K562 (cell line): ENCODE measurements around the gene NIPA2. TPM values are rescaled to one million over a fixed set of nuclear protein-coding genes. Genes with fewer than 3 reads are reported as not detected.

Experiments used
- ATAC-seq: fragments of 200-7000 bp; cut with Tn5 transposase; 3 replicates; pipeline ENCODE4 v1.9.1; 2020; ENCODE audit warnings: moderate library complexity
- BruUV-seq: library from RNA; stranded (reverse); fragments of 400-500 nt; replicated peaks from 2 replicates; lab custom pipeline; 2021; lab: Mats Ljungman, UMichigan
- CTCF ChIA-PET: fragments of 300-600 bp; formaldehyde crosslinking; extraction: SDS; loops from one replicate; lab custom pipeline; 2021; ENCODE audit warnings: low intra/inter-chr PET ratio; lab: Yijun Ruan, JAX
- POLR2A ChIA-PET: fragments of 300-600, 350-650 bp; sonication (Branson Sonifier 250); formaldehyde crosslinking; extraction: SDS; loops from one replicate; lab custom pipeline; 2021; ENCODE audit warnings: antibody characterized with exemption, inconsistent platforms; lab: Yijun Ruan, JAX
- DNase-seq, 4 experiments: peaks; one replicate each; pipeline versions ENCODE4 v3.0.0 to v3.0.0-alpha.2; 2011 to 2018; ENCODE audit warnings: low spot score in 3 of 4, mixed read lengths in 3 of 4; ENCODE audit errors: extremely low read depth in 1 of 4
- FAIRE-seq: peaks from 2 replicates; lab custom pipeline; 2011; peaks lifted over from hg19 to GRCh38; lab: Jason Lieb, UNC
- H2AFZ ChIP-seq: 2 replicates; pipeline ENCODE4 v1.6.0; 2011; ENCODE audit warnings: low read depth, low read length, control low read depth, inconsistent platforms
- H3K27ac ChIP-seq: fragments of 200-600 bp; 3 replicates; pipeline ENCODE4 v1.8.0; 2011; ENCODE audit warnings: low read depth, mild to moderate bottlenecking, control low read depth, inconsistent platforms, low read length, moderate library complexity, mixed read lengths; ENCODE audit errors: extremely low read depth
- H3K27me3 ChIP-seq, 2 experiments: fragments of 300-600 bp in 1 of 2; 2 replicates in 1 of 2; 3 replicates in 1 of 2; pipeline versions ENCODE4 v1.6.0 to v1.8.0; 2011; ENCODE audit warnings: inconsistent platforms in 2 of 2, low read length in 2 of 2, mild to moderate bottlenecking in 1 of 2, mixed read lengths in 1 of 2, moderate library complexity in 1 of 2; ENCODE audit not compliant: control insufficient read depth in 2 of 2, insufficient read depth in 2 of 2
- H3K36me3 ChIP-seq: fragments of 300-600 bp; 3 replicates; pipeline ENCODE4 v1.8.0; 2011; ENCODE audit warnings: mild to moderate bottlenecking, low read length, inconsistent platforms; ENCODE audit not compliant: control insufficient read depth, insufficient read depth
- H3K4me1 ChIP-seq, 2 experiments: fragments of 200-600 bp in 1 of 2; replicated peaks in 1 of 2; 2 replicates in 1 of 2; 3 replicates in 1 of 2; pipeline versions ENCODE4 v1.5.1 to v1.8.0; 2011; ENCODE audit warnings: inconsistent platforms in 2 of 2, low read length in 2 of 2, mild to moderate bottlenecking in 1 of 2, mixed read lengths in 1 of 2, moderate library complexity in 1 of 2; ENCODE audit not compliant: control insufficient read depth in 2 of 2, insufficient read depth in 2 of 2
- H3K4me2 ChIP-seq: 2 replicates; pipeline ENCODE4 v1.6.1; 2011; ENCODE audit warnings: low read length, control low read depth, inconsistent platforms, mixed read lengths; ENCODE audit not compliant: insufficient read depth
- H3K4me3 ChIP-seq: fragments of 200-600 bp; sonication (generic), shearing (Covaris generic); 2 replicates; pipeline ENCODE4 v1.5.1; 2016; ENCODE audit warnings: control low read depth, inconsistent platforms
- H3K79me2 ChIP-seq: fragments of 200-600 bp; 3 replicates; pipeline ENCODE4 v1.8.0; 2011; ENCODE audit warnings: low read length, inconsistent platforms; ENCODE audit not compliant: control insufficient read depth, insufficient read depth
- H3K9ac ChIP-seq, 2 experiments: 2 replicates each; pipeline versions ENCODE4 v1.6.0 to v1.6.1; 2011; ENCODE audit warnings: low read depth in 2 of 2, low read length in 2 of 2, control low read depth in 1 of 2, inconsistent platforms in 1 of 2, mild to moderate bottlenecking in 1 of 2, mixed read lengths in 1 of 2; ENCODE audit not compliant: insufficient read depth in 1 of 2
- H3K9me1 ChIP-seq: one replicate; pipeline ENCODE4 v1.6.0; 2011; ENCODE audit warnings: inconsistent platforms, mild to moderate bottlenecking, low read length, moderate library complexity; ENCODE audit not compliant: control insufficient read depth, insufficient read depth
- H3K9me3 ChIP-seq: replicated peaks from 2 replicates; pipeline ENCODE4 v1.5.1; 2011; ENCODE audit warnings: low read depth, low read length, inconsistent platforms; ENCODE audit not compliant: control insufficient read depth, insufficient read depth
- H4K20me1 ChIP-seq: replicated peaks from 2 replicates; pipeline ENCODE4 v1.6.1; 2011; ENCODE audit warnings: low read length, inconsistent platforms, mixed read lengths; ENCODE audit not compliant: control insufficient read depth, insufficient read depth
- ARID2 ChIP-seq: fragments of 450-650 bp; IDR thresholded peaks from 2 replicates; pipeline ENCODE4 v1.6.1; 2017; ENCODE audit warnings: antibody characterized with exemption, mild to moderate bottlenecking
- EP300 ChIP-seq: IDR thresholded peaks from 2 replicates; pipeline ENCODE4 v1.6.1; 2012; ENCODE audit warnings: low read length, improper control_type of control experiment
- KLF10 ChIP-seq: fragments of 250-450 bp; sonication (Bioruptor Pico); IDR thresholded peaks from 2 replicates; pipeline ENCODE4 v1.6.1; 2021; ENCODE audit warnings: matching md5 sums
- NCOA4 ChIP-seq: fragments of 450-650 bp; IDR thresholded peaks from 2 replicates; pipeline ENCODE4 v1.6.1; 2018; ENCODE audit warnings: mild to moderate bottlenecking; ENCODE audit not compliant: partially characterized antibody
- TAF15 ChIP-seq: fragments of 200-400 bp; formaldehyde crosslinking; IDR thresholded peaks from 2 replicates; pipeline ENCODE4 v1.6.1; 2017; ENCODE audit warnings: mild to moderate bottlenecking, low read depth, low read length, moderate library complexity
- TFE3 ChIP-seq: fragments of 450-650 bp; formaldehyde crosslinking; IDR thresholded peaks from 2 replicates; pipeline ENCODE4 v1.4.0; 2020; ENCODE audit warnings: mild to moderate bottlenecking, mixed read lengths
- ZNF282 ChIP-seq: sonication (generic); formaldehyde crosslinking; IDR thresholded peaks from 2 replicates; pipeline ENCODE4 v1.8.1; 2023; ENCODE audit warnings: missing genetic modification reagents
- ZNF79 ChIP-seq: fragments of 250-450 bp; sonication (Bioruptor Pico); IDR thresholded peaks from 2 replicates; pipeline ENCODE4 v1.4.0; 2020; ENCODE audit warnings: low read depth, mild to moderate bottlenecking, moderate library complexity
- WGBS: fragments of 100-300 bp; shearing (Covaris generic); methylation state at CpG from one replicate; pipeline ENCODE4 v1.1.6; 2016; ENCODE audit warnings: low coverage, mixed read lengths; ENCODE audit not compliant: insufficient coverage; ENCODE audit errors: missing lambda C conversion rate; 5-methylcytosine and 5-hydroxymethylcytosine counted together
- in situ Hi-C: fragments of 300-500 bp; cut with MboI; formaldehyde crosslinking; loops from 4 replicates; pipeline ENCODE4 v1.15.0; 2018; ENCODE audit warnings: inconsistent platforms, mixed read lengths
- intact Hi-C: fragments of 100-400 bp; cut with micrococcal nuclease; formaldehyde crosslinking; loops from 2 replicates; pipeline ENCODE4 v1.14.2; 2022
- polyA plus RNA-seq, 8 experiments: library from polyadenylated mRNA; depleted of rRNA in 4 of 8; stranded (reverse) in 5 of 8; unstranded in 3 of 8; fragments of >200 nt; fragmentation: Nextera tagmentation in 2 of 8; fragmentation: Illumina TruSeq in 1 of 8; extraction: Ambion mirVana in 2 of 8; extraction: Trizol in 1 of 8; gene quantifications; 2 replicates each; pipeline versions ENCODE4 v1.2.1 to v1.2.3, GENCODE V29; 2011 to 2014; ENCODE audit warnings: inconsistent platforms in 1 of 8, missing spikeins in 1 of 8
- total RNA-seq, 7 experiments: library from RNA; depleted of rRNA in 6 of 7; stranded (reverse); fragments of >200 nt in 6 of 7; fragmentation: Illumina TruSeq in 2 of 7; extraction: Trizol in 2 of 7; gene quantifications; 2 replicates each; pipeline versions ENCODE4 v1.2.1 to v1.2.3, GENCODE V29; 2011 to 2021; ENCODE audit warnings: low replicate concordance in 1 of 7
- TF ChIP-seq, protein P1 (sequence below): fragments of 250-450 bp; sonication (Bioruptor Pico); IDR thresholded peaks from 2 replicates; pipeline ENCODE4 v1.4.0; 2020

The NIPA2 gene
- total and polyA plus RNA-seq, 9 of the 15 experiments (the other 6 are each of a cell fraction or from before 2014, with no cell fraction given) = 18.7 to 107 (median 87.3) TPM

DNA sequence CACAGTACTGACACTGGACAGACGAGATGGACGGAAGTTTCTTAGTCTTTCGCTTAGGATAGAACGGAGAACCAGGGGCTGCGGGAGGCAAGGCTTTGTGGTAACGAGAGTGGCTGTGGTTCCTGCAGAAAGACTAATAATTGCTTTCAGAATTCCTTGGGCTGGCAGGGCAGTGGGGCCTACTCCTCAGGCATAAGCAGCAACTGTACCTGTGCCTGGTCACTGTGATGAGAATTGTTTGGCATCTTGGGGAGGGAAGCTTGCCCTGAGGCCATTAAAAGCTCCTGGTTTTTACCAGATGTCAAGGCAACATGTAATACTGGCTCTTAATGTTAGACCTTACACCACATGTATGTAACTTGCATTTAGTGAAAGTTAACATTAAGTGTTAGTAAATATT, 7.6 kb downstream of the NIPA2 start (continued):
- TF ChIP-seq, protein P1, sequence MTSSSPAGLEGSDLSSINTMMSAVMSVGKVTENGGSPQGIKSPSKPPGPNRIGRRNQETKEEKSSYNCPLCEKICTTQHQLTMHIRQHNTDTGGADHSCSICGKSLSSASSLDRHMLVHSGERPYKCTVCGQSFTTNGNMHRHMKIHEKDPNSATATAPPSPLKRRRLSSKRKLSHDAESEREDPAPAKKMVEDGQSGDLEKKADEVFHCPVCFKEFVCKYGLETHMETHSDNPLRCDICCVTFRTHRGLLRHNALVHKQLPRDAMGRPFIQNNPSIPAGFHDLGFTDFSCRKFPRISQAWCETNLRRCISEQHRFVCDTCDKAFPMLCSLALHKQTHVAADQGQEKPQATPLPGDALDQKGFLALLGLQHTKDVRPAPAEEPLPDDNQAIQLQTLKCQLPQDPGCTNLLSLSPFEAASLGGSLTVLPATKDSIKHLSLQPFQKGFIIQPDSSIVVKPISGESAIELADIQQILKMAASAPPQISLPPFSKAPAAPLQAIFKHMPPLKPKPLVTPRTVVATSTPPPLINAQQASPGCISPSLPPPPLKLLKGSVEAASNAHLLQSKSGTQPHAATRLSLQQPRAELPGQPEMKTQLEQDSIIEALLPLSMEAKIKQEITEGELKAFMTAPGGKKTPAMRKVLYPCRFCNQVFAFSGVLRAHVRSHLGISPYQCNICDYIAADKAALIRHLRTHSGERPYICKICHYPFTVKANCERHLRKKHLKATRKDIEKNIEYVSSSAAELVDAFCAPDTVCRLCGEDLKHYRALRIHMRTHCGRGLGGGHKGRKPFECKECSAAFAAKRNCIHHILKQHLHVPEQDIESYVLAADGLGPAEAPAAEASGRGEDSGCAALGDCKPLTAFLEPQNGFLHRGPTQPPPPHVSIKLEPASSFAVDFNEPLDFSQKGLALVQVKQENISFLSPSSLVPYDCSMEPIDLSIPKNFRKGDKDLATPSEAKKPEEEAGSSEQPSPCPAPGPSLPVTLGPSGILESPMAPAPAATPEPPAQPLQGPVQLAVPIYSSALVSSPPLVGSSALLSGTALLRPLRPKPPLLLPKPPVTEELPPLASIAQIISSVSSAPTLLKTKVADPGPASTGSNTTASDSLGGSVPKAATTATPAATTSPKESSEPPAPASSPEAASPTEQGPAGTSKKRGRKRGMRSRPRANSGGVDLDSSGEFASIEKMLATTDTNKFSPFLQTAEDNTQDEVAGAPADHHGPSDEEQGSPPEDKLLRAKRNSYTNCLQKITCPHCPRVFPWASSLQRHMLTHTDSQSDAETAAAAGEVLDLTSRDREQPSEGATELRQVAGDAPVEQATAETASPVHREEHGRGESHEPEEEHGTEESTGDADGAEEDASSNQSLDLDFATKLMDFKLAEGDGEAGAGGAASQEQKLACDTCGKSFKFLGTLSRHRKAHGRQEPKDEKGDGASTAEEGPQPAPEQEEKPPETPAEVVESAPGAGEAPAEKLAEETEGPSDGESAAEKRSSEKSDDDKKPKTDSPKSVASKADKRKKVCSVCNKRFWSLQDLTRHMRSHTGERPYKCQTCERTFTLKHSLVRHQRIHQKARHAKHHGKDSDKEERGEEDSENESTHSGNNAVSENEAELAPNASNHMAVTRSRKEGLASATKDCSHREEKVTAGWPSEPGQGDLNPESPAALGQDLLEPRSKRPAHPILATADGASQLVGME (CRISPR knock-in tag) = no peak
- TF ChIP-seq ZNF282 (CRISPR knock-in tag) (no peak), EP300 (no peak), ARID2 (no peak), TAF15 (no peak), KLF10 (CRISPR knock-in tag) (no peak)

DNA sequence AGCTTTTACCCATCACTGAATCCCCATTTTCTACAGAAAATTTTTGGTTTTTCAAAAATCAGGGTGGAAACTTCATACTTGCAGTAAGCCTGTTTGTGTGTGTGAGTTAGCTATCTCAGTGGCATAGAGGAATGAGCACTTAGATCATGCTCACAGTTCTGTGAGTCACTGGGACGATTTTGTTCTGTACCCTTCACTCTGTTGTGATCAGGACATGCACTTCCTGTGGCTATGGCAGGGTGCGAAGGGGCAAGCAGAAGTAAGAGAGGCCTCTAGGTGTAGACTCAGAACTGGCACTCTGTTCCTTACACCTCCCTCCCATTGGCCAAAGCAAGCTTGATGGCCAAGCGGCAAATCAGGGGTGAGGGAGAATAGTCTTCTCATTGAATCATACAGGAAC, 11.6 kb downstream of the NIPA2 start:
- no peak for FAIRE-seq
- POLR2A ChIA-PET = interaction anchor here (0.6 to 0.7 kb wide), 2 partner anchors 9 to 48 kb away, joined by 3 read pairs; no protein-coding TSS in a partner anchor
- ATAC-seq = no peak
- TF ChIP-seq TFE3 (CRISPR knock-in tag) = no peak
- TF ChIP-seq ZNF79 (CRISPR knock-in tag) = no peak
- TF ChIP-seq NCOA4 = no peak

More for the DNA sequence above, 11.6 kb downstream of the NIPA2 start:
- no peaks in the 10 kb centered on the region for H3K27me3 ChIP-seq
- H3K9me3 ChIP-seq = no peaks in the 10 kb centered on the region
- DNase-seq = no peak
- no peak overlapping the region for H3K4me3 ChIP-seq
- no peak overlapping the region for H3K4me2 ChIP-seq
- H3K9ac ChIP-seq = no peak overlapping the region
- H2AFZ ChIP-seq = no peak overlapping the region
- H3K4me1 ChIP-seq = no peaks in the 10 kb centered on the region; a peak in 1 of 5 replicates
- no peaks in the 10 kb centered on the region for H3K9me1 ChIP-seq
- peaks cover 64% of the 10 kb centered on the region for H3K79me2 ChIP-seq
- CTCF ChIA-PET = no interaction called here
- intact Hi-C loops (no loop called here), in situ Hi-C loops (no loop called here)
- 78% methylated on average over 3 of the region's 3 CpGs for WGBS
- H3K27ac ChIP-seq = no peak overlapping the region
- peaks cover 87% of the 10 kb centered on the region for H3K36me3 ChIP-seq
- peaks cover 5% of the 10 kb centered on the region; the same call in 1 of the 2 replicates for H4K20me1 ChIP-seq
- no TSS peak for BruUV-seq
